Pons (tissue), 1 donor: Measurements from ENCODE around the gene KLC1.
"Not testable (repeated sequence)": the region's sequence is repeated elsewhere in the genome, so short reads cannot be mapped to it uniquely, and the experiment has no call there.

ENCODE experiments used
- DNase-seq: peaks from one replicate; pipeline ENCODE4 v3.0.0-alpha.2; 2016; ENCODE audit warnings: low spot score

Gene KLC1

DNA sequence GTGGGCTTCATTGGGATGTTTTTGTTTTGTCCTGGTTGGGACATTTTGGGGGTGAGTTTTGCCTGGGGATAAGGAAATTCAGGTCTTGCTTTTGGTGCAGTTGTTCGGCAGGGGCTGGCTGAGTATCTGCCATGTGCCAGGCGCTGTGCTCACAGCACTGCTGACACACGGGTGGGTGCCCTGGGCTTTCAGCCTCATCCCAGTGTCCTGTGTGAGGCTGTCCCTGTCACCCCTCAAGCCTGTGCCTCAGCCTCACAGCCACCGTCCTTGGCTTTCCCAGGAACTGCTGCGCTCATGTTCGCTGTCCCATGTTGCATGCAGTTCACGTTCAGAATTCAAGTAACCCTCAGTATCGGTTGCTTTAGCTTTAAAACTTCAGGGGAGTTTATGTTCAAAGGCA, 61.3 kb downstream of the KLC1 start:
- no peak for DNase-seq

DNA sequence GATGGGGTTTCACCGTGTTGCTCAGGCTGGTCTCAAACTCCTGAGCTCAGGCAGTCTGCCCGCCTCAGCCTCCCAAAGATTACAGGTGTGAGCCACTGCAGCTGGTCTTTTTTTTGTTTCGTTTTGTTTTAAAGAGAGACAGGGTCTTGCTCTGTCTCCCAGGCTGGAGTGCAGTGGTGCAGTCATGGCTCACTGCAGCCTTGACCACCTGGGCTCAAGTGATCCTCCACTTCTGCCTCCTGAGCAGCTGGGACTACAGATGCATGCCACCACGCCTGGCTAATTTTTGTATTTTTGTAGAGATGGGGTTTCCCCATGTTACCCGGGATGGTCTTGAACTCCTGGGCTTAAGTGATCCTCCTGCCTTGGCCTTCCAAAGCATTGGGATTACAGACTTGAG, 62.6 kb downstream of the KLC1 start:
- not testable (repeated sequence) for DNase-seq

DNA sequence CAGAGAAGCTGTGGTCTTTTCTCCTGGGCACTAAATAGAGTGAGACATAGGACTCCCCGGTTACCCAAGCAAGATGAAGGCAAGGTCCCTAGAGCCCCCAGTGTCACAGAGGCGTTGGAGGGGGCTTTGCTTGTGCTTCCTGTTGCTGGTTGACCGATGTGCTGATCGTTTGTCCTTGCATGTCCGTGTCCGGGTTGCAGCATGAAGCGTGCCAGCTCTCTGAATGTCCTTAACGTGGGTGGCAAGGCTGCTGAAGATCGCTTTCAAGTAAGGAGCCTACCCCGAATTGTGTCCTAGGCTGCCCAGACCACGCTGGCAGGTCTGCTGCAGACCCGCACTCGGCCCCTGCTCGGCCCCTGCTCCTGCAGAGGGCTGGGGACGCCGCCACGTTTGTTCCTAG, 63.1 kb downstream of the KLC1 start:
- DNase-seq = no peak

DNA sequence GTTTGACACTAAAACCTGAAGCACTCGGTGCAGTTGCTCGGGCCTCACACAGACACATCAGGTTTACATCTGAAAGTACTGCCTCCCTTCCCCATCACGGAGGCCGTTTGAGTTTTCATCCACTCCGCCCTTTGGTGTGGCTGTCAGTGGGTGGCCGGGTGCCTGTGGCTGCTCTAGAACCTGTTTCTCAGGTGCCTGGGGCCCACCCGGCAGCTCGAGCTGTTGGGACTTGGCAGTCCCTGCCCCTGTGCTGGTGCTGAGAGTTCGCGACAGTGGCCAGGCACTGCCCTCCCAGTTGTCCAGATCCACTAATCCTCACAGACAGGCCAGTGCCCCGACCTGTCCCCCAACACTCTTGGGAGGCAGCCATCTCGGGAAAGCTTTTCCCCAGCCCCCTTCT, 63.9 kb downstream of the KLC1 start:
- no peak for DNase-seq

DNA sequence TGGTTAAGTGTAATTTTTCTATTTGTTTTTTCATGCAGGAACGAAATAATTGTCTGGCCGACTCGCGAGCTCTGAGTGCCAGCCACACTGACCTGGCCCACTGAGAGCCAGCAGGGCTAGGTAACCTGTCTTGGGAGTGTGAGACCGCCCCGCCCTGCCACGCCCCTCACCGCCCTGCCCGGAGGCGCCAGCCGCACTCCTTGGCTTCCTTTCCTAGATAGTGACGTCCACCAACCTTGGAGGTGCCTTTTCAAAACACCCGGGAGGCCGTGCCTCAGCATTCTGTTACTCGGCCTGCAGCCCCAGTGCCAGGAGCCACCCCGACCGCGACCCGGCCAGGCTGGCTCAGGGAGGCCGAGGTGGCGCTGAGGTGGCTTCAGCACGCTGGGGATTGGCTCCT, 64.5 kb downstream of the KLC1 start:
- DNase-seq = no peak

DNA sequence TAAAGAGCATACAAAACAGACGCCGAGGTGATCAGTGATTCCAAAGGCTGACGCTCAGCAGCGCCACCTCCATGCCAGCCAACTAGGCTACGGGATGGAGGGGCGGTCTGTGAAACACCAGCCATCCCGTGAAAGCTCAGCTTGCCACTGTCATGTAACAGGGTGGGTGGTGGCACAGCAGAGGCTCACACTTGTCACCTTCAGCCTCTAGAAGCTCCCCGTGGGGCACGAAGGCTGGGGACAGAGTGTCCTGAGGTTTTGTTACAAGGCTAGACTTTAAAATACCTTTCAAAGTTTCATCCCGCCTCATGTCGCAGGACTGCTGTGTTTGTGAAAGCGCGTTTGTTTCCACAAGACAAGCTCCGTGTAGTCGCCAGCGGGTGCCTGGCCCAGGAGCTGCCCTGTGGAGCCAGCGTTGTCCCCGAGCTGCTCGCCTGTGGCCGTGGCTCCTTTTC, 65.6 kb downstream of the KLC1 start:
- DNase-seq = no peak

DNA sequence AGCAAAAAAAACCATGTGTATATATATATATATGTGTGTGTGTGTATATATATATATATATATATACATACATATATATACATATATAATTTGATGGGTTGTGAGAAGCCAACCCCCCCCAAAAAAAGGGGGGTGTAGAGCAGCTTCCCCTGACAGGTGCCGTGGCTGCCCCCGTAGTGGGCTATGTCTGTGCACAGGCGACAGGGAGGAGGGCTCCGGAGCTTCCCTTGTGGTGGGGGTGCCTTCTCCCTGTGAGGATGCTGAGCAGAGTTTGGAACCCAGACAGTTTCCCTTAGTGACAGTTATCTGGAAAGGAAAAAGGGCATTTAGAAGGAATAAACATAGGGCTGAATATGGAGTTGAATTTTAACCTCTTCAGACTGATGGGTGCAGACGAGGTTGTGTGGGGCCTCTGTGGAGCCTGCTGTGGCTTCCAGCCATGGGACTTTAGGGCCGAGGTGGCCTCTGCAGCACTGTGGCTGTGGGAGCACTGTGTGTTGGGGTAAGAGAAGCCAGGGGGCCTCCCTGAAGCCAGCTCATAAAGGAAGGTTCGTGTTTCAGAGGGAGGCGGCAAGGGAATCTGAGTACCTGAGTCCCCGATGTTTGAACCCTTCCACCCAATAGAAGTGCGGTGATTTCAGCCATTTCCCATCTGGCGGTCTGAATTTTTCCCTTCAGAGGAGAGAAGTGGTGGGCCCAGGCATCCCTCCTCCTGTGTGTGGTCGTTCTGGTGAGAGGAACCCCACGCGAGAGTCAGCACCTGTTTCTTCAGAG, 66.5 kb downstream of the KLC1 start:
- no peak for DNase-seq

DNA sequence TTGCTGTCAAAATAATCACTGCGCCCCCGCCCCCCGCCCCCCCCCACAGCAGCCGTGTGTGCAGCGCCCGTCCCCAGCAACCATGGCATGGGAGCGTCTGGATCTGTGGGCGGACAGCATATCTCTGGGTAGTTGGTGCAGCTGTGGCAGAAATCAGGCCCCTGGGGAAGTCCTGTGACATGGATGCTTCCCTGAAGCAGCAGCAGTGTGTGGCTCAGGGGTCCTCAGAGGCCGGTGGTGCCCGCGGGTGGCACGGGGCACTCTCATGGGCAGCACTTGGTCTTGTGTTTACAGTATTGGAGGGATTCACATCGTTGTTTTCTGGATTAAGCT, 67.0 kb downstream of the KLC1 start:
- no peak for DNase-seq

DNA sequence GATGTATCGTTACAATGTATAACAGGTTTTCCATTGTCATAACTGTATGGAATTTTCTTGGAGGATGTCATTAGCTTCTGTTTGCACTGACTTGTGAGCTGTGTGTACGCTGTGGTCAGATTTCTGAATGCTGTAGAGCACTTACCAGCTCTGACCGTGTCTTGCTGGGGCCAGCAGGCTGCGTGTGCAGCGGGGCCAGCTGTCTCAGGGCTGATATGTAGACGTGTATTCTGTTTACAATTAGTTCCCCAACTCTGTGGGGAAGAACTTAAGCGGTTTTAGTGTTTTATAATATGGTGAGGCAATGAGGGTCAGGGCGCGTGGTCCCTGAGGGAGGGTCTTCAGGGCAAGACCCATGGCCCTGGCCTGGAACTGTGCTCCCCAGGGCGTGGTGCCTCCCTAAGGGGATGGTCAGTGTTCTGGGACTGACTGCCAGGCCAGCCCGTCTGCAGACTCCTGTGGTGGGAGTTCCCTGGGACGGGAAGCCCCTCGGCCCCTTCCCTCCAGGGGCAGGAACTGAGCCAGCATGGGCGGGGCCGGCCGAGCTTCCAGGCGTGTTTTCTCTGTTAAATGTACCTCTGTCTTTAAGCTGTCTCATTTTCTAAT, 67.6 kb downstream of the KLC1 start:
- DNase-seq = peak; percentile 28

DNA sequence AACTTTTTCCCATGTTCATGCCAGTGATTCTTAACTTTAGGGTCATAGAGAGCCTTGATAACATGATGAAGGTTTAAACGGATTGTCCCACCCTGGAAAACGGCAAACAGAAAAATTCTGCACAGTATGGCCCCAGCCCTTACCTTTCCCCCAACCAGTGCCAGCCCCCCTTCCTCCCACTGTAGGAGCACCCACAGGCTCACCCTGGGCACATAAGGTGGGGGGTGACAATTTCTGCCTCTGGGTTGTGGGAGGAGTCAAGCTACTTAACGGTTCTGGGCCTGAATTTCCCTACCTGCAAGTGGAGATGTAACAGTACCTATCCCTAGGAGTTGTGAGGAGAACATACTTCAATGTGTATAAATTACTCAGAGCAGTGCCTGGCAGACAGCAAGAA, 68.2 kb downstream of the KLC1 start:
- DNase-seq = no peak

DNA sequence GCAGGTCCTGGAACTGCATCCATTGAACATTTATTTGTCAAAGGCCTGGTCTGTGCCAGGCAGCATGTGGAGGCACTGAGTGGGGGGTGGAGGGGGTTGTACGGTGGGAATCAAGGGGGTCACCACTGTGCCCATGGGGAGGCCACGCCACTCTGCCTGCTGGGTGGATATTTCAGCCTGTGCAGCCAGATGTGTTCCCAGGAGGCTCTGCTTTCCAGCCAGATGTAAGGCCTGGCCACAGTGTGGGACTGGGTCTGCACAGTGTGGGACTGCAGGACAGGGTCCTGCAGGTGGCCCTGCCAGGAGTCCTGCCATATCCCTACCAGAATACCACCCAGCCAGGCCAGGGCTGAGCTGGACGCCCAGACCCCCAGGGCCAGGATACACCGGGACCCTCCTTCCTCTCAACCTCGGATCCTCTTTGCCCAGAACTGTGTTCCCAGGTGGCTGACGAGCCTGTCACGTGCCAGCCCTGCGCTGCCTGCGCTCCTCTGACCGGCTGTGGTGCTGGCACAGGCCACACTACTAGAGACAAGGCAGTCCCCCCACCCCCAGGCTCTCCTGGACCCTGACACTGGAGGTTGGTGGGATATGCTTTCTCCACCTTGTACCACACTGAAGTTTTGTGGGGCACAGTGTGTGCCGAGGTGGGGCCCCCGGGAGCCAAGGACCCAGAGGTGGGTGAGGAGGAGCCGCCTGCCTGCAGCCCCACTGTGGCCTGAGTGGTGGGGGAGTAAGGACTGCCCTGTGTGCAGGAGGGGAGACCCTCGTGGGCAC, 68.8 kb downstream of the KLC1 start:
- no peak for DNase-seq

DNA sequence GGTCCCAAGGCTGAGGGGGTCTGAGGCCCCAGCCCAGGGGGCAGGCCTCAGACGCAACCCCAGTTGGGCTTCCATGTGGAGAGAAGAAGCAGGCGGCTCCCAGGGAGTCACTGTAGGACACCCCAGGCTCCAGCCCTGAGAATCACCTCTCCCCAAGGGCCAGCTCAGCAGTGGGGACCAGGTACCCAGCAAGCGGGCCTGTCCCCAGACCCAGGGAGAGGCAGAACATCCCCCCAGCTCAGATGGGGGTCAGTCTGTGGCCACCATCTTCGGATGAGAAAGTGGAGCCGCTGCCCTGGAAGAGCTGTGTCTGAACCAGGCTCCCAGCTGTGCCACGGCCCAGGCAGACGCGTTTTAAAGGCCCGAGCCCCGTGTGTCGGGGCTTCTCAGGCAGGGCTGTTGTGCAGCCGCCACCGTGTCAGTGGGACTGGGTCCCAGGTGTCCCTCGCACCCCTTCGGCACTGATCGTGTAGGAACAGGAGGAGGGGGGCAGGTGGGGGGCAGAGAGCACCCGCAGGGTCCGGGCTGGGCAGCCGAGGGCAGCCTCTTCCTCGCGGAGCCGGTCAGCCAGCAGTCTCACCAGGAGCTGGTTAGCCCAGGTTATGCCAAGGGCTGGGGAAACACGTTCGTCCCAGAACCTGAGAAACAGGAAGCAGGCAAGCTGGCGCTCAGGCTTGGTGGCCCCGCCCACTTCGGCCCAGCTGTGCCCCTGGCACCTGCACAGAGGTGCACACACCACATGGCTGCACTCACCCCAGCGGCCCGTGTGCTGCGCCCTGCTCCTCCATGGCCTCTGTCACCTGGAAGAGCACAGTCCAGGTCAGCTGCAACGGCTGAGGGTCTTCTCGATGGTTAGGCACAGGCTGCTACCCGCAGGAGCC, 69.6 kb downstream of the KLC1 start:
- no peak for DNase-seq

DNA sequence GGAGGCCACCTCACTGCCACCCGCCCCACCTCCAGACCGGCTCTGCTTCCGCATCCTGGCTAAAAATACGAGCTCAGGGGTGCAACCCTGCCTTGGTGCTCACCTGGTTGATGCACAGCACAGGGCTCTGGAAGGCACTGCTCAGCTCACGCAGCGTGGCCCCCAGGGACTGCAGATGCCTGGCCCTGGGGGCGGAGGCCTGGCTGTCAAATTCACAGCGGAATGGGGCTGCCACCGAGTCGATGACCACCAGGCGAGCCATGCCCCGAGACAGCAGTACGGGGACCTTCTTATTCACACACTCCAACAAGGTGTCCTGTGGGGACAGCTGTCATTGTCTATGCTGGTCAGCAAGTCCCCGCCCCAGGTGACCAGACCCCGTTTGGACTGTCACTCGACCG, 70.2 kb downstream of the KLC1 start:
- DNase-seq = no peak

DNA sequence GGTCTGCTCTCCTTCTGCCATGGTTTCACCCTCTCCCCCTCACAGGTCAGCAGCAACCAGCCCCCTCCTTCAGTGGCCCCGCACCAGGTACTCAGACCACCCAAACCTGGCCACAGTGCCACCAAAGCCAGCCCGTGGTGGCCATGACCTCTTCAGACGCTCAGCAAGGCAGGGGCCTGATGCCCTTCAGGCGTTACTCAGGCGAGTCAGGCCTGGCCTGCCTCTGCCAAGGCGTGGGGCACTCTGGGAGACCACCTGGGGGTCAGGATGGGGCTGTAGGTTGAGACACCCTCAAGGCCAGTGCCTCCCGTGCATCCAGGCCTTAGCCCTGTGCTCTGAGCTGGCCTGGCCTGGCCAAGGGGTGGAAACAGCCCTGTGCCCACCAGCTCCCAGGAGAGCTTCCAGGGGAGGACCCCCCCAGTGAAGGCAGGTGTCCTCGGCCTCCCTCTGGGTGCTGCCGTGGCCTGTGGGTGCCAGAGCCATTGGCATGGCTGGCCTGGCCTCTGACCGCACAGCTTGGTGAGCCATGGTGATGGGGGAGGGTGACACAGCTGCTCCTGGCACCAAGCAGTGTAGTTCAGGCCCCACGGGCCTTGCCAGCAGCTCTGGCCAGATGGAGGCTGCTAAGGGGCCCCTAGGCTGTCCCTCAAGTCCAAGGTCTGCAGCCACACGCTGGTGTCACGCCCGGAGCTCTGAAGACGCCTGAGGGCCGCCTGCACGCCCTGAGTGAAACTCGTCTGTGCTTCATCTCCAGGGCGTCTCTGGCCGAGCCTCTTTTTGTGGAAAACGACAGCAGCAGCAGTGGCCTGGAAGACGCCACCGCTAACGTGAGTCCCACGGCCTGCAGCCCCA, 71.1 kb downstream of the KLC1 start:
- peak; percentile 70 for DNase-seq

DNA sequence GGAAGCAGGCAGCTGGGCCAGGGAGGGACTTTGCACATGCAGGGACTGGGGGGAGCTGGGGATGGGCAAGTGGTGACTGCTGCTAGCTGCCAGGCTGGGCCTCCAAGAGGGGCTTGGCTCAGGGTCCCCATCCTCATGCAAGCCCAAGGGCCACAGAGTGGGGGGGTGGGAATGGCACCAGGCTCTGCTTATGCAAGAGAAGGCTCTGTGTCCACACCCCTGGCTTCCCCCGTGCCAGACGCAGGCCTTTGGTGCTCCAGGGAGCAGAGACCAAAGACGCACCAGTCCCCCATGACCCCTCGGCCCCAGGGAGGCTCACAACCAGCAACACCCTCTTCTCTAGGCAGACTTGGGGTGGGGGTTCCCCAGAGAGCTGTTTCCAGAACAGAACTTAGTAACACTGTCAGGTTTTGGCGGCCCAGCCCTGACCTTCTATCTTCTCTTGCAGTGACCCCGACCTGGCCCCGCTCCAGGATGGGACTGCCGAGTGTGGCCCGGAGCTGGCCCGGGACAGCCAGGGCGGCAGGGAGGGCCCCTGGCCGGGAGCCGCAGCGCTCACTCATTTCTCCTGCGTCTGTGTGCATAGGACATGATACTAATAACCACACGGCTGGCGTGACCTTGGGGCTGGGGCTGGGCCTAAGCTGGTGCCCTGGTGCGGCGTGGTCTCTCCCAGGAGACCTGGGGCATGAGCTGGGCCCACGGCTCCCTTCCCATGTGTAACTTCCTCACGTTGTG, 71.9 kb downstream of the KLC1 start:
- DNase-seq = no peak

DNA sequence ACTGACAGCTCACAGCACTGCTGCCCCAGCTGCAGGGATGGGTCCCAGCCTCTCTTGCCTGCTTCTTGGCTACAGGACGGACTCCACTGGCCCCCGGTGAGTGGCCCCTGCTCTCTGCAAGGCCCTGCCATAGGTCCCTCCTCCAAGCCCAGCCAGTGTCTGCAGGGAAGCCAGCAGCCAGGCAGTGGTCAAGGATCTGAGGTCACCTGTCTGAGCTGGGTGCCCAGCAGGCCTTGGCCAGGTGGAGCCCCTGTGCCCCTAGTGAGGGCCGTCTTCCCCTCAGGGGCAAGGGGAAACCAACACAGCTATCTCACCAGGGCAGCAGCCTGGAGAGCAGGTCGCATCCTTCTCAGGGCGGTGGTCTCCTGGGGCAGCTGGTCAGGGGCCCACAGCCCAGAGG, 73.1 kb downstream of the KLC1 start:
- DNase-seq = no peak

DNA sequence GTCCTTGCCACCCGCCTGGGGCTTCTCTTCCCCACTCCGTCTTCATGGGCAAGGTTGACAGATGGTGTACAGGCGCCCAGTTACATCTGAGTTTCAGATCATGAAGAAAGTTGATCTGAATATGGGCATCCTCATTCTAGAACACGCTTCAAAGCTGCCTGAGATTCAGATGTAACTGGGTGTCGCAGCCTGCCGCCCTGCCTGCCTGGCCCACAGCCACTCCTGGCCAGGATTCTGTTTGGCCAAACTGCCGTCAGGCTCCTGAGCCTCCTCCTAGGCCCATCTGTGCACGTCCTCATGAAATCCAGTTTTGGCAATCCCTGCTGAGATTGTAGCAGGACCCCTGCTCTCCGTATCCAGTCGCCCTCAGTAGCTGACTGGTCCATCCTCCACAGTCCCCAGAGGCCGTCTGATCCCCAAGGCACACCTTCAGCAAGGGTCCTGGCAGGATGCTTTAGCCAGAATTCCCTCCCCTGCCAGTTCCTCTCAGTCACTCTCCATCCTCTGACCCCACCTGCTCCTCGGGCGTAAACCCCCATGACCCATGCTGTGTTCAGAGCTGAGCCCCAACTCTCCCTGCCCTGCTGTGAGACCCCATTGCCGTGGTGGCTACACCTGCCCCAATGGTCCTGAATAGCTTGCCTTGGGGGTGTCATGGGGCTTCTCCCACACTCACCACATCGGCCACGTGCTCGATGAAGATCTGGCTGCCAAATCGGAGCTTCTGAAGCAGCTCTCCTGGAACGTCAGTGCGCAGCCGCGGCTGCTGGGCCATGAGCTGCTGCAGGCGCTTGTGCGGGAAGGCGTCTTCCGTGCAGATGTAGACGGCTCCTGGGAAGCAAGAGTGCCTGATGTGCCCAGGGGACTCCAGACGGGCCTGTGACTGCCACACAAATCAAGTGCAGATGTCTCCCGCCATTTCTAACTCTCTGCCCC, 73.8 kb downstream of the KLC1 start:
- no peak for DNase-seq

DNA sequence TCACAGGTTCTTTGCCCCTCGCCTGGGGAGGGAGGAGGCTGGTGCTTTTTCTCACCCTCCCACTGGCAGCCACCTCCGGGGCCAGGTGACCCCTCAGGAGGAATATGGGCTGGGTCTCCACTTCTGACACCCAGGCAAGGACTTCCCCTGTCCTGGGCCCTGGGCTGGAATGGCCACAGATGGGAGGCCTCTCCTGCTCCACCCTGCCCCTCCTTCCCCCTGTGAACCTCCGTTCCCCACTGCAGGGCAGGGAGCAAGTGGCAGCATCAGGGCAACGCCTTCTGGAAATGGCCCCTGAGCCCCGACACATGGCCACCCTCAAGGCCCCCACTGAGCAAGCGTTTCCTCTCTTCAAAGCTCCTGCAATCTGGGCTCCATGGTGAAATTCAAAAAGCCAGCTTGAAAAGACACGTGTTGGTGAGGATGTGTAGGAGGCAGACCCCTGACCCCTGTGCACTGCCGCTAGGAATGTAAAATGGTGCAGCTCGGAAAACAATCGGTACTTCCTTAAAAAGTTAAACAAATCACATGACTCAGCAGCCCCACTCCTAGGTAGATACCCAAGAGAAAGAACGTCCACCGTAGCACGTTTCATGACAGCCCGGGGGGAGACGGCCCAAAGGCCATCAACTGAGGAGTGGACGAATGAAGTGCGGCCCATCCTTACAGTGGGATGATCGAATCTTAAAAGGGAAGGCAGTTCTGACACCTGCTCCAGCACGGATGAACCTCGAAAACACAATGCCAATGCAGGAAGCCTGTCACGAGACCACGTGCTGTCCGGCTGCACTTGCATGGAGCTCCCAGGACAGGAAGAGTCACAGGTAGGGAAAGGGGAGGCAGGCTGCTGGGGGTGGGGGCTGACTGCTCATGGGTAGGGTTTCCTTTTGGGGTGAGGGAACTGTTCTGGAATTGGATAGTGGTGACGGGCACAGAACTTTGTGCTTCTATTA, 74.7 kb downstream of the KLC1 start:
- DNase-seq = no peak
